ENCODE measurements around the gene ELP5. TPM values are rescaled to one million over a fixed set of nuclear protein-coding genes. Genes with fewer than 3 reads are reported as not detected.

The ELP5 gene
- total RNA-seq, 4 donors from 2014 or later: 10.8 to 20.6 (median 17.1) TPM

GRCh38 chr17:7248796-7249195, 3.2 kb upstream of the ELP5 start:
- WGBS, 2 donors: 70 to 72% methylated on average over 4 of the region's 4 CpGs
- no peak for DNase-seq (ENCODE audit: low spot score in 2 of 2)
- intact Hi-C loops (cut with DNase I; ENCODE audit: low total_unique reads): no loop called here
- no peak overlapping the region for H3K4me3 ChIP-seq (ENCODE audit: low read depth, poor library complexity, severe bottlenecking)
- TF ChIP-seq CTCF (IDR thresholded peaks at IDR 0.05): no peak
- TF ChIP-seq POLR2A (IDR thresholded peaks at IDR 0.05): no peak

- H3K4me3 ChIP-seq (ENCODE audit: low read depth, poor library complexity, severe bottlenecking): no peak overlapping the region
- intact Hi-C loops (cut with DNase I; ENCODE audit: low total_unique reads): no loop called here
- DNase-seq (ENCODE audit: low spot score in 2 of 2): no peak
- no peak for TF ChIP-seq CTCF (IDR thresholded peaks at IDR 0.05)
- no peak for TF ChIP-seq POLR2A (IDR thresholded peaks at IDR 0.05)
- 82 to 86% methylated on average over 6 of the region's 6 CpGs for WGBS, 2 donors
Measured at GRCh38 chr17:7249214-7249613, 2.8 kb upstream of the ELP5 start.

- TF ChIP-seq CTCF (IDR thresholded peaks at IDR 0.05) (no peak), POLR2A (IDR thresholded peaks at IDR 0.05) (no peak)
- DNase-seq (ENCODE audit: low spot score in 2 of 2): no peak
- WGBS, 2 donors: 83% methylated on average over 7 of the region's 7 CpGs
- H3K4me3 ChIP-seq (ENCODE audit: low read depth, poor library complexity, severe bottlenecking): no peak overlapping the region
- intact Hi-C loops (cut with DNase I; ENCODE audit: low total_unique reads): no loop called here
Measured at GRCh38 chr17:7249830-7250229, 2.2 kb upstream of the ELP5 start.

GRCh38 chr17:7250695-7251627, 1.1 kb upstream of the ELP5 start:
- no peak for TF ChIP-seq POLR2A (IDR thresholded peaks at IDR 0.05)
- TF ChIP-seq CTCF (IDR thresholded peaks at IDR 0.05): no peak
- 1 to 2% methylated on average over 35 to 44 of the region's 55 CpGs for whole genome bisulfite sequencing, 2 donors
- intact Hi-C loops (cut with DNase I; ENCODE audit: low total_unique reads): no loop called here
- DNase-seq (ENCODE audit: low spot score in 2 of 2): peak in 1 of 2 donors; percentile 92
- H3K4me3 ChIP-seq (ENCODE audit: low read depth, poor library complexity, severe bottlenecking): peak overlapping the region; percentile 91

- 0 to 1% methylated on average over 40 to 41 of the region's 41 CpGs for WGBS, 2 donors
- intact Hi-C loops (cut with DNase I; ENCODE audit: low total_unique reads): no loop called here
Measured at GRCh38 chr17:7251661-7252175, 297 bp upstream of the ELP5 start, which contains the start of gene CTDNEP1. CTDNEP1 (minus strand) TSS chr17:7251734; CDS start chr17:7251296, 438 bp downstream.

More at GRCh38 chr17:7251661-7252175, 297 bp upstream of the ELP5 start, which contains the start of gene CTDNEP1:
- TF ChIP-seq CTCF (IDR thresholded peaks at IDR 0.05) (no peak), POLR2A (IDR thresholded peaks at IDR 0.05) (no peak)
- peak within 1 kb of the TSS; percentile 91 for H3K4me3 ChIP-seq (ENCODE audit: low read depth, poor library complexity, severe bottlenecking)
- peak; percentile 99 for DNase-seq (ENCODE audit: low spot score in 2 of 2)
